Neural progenitor cell (in vitro differentiated cells): Measurements from ENCODE around the gene RALGDS.

Experiments
- CTCF ChIP-seq: fragments of 200-600 bp; sonication (generic); IDR thresholded peaks from 2 replicates; pipeline ENCODE4 v1.5.1; 2017; ENCODE audit warnings: antibody characterized with exemption, mild to moderate bottlenecking
- EZH2 ChIP-seq: fragments of 200-600 bp; sonication (generic); IDR thresholded peaks from 2 replicates; pipeline ENCODE4 v1.6.1; 2017; ENCODE audit warnings: antibody characterized with exemption, mild to moderate bottlenecking, moderate library complexity

DNA sequence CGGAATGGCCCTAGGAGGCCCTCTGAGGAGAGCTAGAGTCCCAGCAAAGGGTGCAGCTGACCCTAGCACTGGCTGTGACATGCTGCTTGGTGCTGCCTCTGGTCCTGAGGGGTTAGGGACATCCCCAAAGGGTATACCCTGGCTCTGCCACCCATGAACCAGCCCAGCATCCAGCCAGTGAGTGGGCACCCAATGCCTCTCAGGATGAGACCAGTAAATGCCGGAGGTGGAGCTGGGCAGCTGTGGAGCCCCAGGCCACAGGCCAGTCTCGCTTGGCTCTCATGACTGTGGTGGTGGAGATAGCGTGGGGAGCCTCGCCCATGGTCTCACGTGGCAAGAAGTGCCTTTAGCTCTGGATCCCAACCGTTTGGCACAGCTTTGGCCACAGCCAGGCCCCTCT, 63.0 kb downstream of the RALGDS start:
- TF ChIP-seq CTCF (no peak), EZH2 (no peak)
